Esophagus squamous epithelium (tissue), 4 donors: ENCODE data around the gene TRAPPC3L.

ENCODE experiments used
- CTCF ChIP-seq, 6 experiments: fragments of 450-650 bp in 4 of 6; fragments of 200-600 bp in 2 of 6; sonication (generic) in 2 of 6; IDR thresholded peaks; one replicate each; pipeline ENCODE4 v1.5.1; 2016 to 2019; ENCODE audit warnings: antibody characterized with exemption in 6 of 6, mild to moderate bottlenecking in 4 of 6, moderate library complexity in 4 of 6
- POLR2A ChIP-seq, 4 donors: fragments of 450-650 bp; IDR thresholded peaks; one replicate each; pipeline ENCODE4 v1.6.1; 2017; ENCODE audit warnings: antibody characterized with exemption in 4 of 4, mild to moderate bottlenecking in 4 of 4, moderate library complexity in 3 of 4

GRCh38 chr6:116446399-116446798 lies 99.1 kb downstream of the TRAPPC3L start:
- no peak for TF ChIP-seq CTCF (IDR thresholded peaks at IDR 0.05)
- TF ChIP-seq POLR2A (IDR thresholded peaks at IDR 0.05) = no peak
